ENCODE data around the gene ESF1.
"Not testable (repeated sequence)": the region's sequence is repeated elsewhere in the genome, so short reads cannot be mapped to it uniquely, and the experiment has no call there.

The ESF1 gene

DNA sequence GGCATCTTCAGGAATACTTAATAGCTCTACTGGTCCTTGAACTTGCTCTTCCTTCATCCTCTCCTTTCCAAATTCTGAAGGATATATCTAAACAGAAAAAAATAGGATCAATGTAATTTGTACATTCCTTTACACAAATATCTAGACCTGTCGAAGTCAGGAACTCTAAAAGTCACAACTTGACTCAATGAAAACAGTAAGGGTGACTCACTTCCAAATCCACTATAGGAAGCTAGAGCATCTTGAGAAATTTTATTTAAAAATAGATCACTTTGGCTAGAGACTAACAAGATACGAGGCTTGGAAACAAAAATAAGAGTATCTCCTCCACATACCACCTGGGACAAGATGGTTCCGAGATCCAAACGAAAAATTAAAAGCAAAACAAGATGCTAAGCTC is 12.2 kb downstream of the ESF1 start:
- no peaks in the 10 kb centered on the region for H3K4me1 ChIP-seq (ENCODE audit: insufficient read depth, poor library complexity, severe bottlenecking)
- no peak overlapping the region for H3K27ac ChIP-seq (ENCODE audit: poor library complexity, severe bottlenecking)
- peaks cover 96% of the 10 kb centered on the region for H3K36me3 ChIP-seq (ENCODE audit: low read depth)
- DNase-seq (ENCODE audit: low spot score) = no peak
- no peaks in the 10 kb centered on the region for H3K27me3 ChIP-seq (ENCODE audit: insufficient read depth, poor library complexity, severe bottlenecking)
- no peak overlapping the region for H3K4me3 ChIP-seq (ENCODE audit: severe bottlenecking)
- H3K9me3 ChIP-seq (ENCODE audit: severe bottlenecking) = no peaks in the 10 kb centered on the region
- TF ChIP-seq CTCF (IDR thresholded peaks at IDR 0.05; ENCODE audit: poor library complexity, severe bottlenecking) = no peak
- no peak for ATAC-seq (ENCODE audit: low read depth)

DNA sequence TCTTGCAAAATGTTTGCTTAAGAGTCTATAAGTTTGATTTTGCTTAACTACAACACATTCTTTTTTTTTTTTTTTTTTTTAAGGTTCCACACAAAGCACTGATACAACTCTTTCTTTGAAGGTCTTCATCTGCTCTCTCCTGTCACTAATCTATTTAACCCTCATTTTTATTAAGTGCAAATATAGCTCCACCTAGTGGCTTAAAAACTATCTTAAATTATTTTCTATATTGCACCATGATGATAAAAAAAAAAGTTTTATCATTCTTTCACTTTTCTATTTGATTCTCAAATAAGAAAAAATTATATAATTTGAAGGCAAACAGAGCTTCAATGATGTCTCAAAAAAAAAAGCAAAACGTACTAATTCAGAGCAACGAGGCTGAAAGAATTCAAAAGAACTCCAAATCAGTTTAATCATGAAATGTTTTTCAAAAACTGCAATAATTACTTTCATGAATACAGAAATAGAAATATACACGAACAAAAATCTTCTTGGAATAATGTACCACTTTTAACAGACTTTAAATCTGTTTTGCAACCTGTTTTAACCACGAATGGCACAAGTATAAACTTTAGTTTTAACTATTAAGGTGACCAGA is 12.8 kb downstream of the ESF1 start:
- no peak for ATAC-seq (ENCODE audit: low read depth)
- H3K4me3 ChIP-seq (ENCODE audit: severe bottlenecking) = no peak overlapping the region
- H3K4me1 ChIP-seq (ENCODE audit: insufficient read depth, poor library complexity, severe bottlenecking) = no peaks in the 10 kb centered on the region
- peaks cover 96% of the 10 kb centered on the region for H3K36me3 ChIP-seq (ENCODE audit: low read depth)
- no peaks in the 10 kb centered on the region for H3K27me3 ChIP-seq (ENCODE audit: insufficient read depth, poor library complexity, severe bottlenecking)
- peak; percentile 89 for TF ChIP-seq CTCF (IDR thresholded peaks at IDR 0.05; ENCODE audit: poor library complexity, severe bottlenecking)
- no peak overlapping the region for H3K27ac ChIP-seq (ENCODE audit: poor library complexity, severe bottlenecking)
- DNase-seq (ENCODE audit: low spot score) = no peak
- H3K9me3 ChIP-seq (ENCODE audit: severe bottlenecking) = no peaks in the 10 kb centered on the region

DNA sequence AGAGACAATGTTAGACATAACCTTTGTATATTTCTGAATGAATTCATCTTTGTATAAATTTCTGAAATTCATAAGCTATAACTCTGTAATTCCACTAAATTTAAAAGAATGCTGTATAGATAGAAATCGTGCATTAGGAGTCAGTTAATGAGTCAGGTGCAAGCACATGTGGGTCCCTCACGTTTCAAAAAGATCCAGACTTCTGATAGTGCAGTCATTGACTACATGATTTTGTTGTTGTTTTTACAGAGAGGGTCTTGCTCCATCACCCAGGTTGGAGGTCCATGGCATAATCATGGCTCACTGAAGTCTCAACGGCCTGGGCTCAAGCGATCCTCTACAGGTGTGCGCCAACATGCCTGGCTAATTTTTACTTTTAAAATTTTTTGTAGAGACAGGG is 14.6 kb downstream of the ESF1 start:
- Histone ChIP-seq H3K27me3 (ENCODE audit: insufficient read depth, poor library complexity, severe bottlenecking) (no peaks in the 10 kb centered on the region), H3K4me3 (ENCODE audit: severe bottlenecking) (no peak overlapping the region), H3K27ac (ENCODE audit: poor library complexity, severe bottlenecking) (no peak overlapping the region), H3K36me3 (ENCODE audit: low read depth) (peaks cover 96% of the 10 kb centered on the region), H3K9me3 (ENCODE audit: severe bottlenecking) (no peaks in the 10 kb centered on the region), H3K4me1 (ENCODE audit: insufficient read depth, poor library complexity, severe bottlenecking) (no peaks in the 10 kb centered on the region)
- DNase-seq (ENCODE audit: low spot score) = no peak
- TF ChIP-seq CTCF (IDR thresholded peaks at IDR 0.05; ENCODE audit: poor library complexity, severe bottlenecking) = no peak
- ATAC-seq (ENCODE audit: low read depth) = no peak

DNA sequence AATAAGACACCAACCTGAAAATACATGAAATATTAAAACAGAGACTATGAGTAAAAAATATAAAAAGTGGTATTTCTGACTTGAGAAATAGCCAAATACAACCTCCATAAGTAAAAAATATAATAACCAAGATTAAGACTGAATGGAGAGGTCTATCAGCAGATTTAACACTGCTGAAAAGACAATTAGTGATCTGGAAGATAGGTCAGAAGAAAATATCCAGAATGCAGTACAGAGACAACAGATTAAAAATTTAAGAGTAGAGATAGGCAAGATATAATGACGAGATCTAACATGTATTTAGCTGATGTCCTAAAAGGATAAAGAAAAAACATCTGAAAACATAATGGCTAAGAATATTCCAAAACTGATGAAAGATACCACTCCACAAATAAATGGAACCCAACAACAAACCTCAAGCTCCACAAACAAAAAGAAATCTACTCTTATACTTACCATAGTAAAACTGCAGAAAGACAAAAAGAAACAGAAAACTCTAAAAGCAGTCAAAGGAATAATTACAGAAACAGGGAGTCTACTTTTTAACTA is 18.8 kb downstream of the ESF1 start:
- Histone ChIP-seq H3K27ac (ENCODE audit: poor library complexity, severe bottlenecking) (no peak overlapping the region), H3K36me3 (ENCODE audit: low read depth) (peaks cover 93% of the 10 kb centered on the region), H3K27me3 (ENCODE audit: insufficient read depth, poor library complexity, severe bottlenecking) (no peaks in the 10 kb centered on the region), H3K9me3 (ENCODE audit: severe bottlenecking) (no peaks in the 10 kb centered on the region), H3K4me3 (ENCODE audit: severe bottlenecking) (no peak overlapping the region), H3K4me1 (ENCODE audit: insufficient read depth, poor library complexity, severe bottlenecking) (no peaks in the 10 kb centered on the region)
- no peak for TF ChIP-seq CTCF (IDR thresholded peaks at IDR 0.05; ENCODE audit: poor library complexity, severe bottlenecking)
- DNase-seq (ENCODE audit: low spot score) (no peak), ATAC-seq (ENCODE audit: low read depth) (no peak)

DNA sequence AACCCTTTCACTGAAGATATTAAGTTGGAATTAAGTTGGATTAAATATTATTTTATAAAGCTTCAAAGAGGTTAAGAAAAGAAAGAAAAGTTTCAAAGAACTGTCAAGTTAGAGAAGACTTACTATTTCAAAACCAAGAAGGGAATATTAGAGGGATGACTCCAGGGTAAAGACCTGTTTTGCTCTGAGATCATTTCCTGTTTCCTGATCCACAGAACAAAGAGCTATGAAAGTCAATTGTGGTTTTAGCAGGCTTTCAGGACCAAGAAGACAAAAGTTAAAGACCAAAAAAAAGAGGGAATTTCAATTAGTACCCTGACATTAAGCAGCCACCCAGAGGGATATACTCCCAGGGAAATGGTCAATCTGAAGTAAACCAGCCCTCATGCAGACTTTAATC is 19.4 kb downstream of the ESF1 start:
- H3K4me3 ChIP-seq (ENCODE audit: severe bottlenecking) = no peak overlapping the region
- TF ChIP-seq CTCF (IDR thresholded peaks at IDR 0.05; ENCODE audit: poor library complexity, severe bottlenecking) = no peak
- H3K27me3 ChIP-seq (ENCODE audit: insufficient read depth, poor library complexity, severe bottlenecking) = no peaks in the 10 kb centered on the region
- DNase-seq (ENCODE audit: low spot score) (no peak), ATAC-seq (ENCODE audit: low read depth) (no peak)
- peaks cover 87% of the 10 kb centered on the region for H3K36me3 ChIP-seq (ENCODE audit: low read depth)
- H3K9me3 ChIP-seq (ENCODE audit: severe bottlenecking) = no peaks in the 10 kb centered on the region
- H3K27ac ChIP-seq (ENCODE audit: poor library complexity, severe bottlenecking) = no peak overlapping the region
- H3K4me1 ChIP-seq (ENCODE audit: insufficient read depth, poor library complexity, severe bottlenecking) = no peaks in the 10 kb centered on the region

DNA sequence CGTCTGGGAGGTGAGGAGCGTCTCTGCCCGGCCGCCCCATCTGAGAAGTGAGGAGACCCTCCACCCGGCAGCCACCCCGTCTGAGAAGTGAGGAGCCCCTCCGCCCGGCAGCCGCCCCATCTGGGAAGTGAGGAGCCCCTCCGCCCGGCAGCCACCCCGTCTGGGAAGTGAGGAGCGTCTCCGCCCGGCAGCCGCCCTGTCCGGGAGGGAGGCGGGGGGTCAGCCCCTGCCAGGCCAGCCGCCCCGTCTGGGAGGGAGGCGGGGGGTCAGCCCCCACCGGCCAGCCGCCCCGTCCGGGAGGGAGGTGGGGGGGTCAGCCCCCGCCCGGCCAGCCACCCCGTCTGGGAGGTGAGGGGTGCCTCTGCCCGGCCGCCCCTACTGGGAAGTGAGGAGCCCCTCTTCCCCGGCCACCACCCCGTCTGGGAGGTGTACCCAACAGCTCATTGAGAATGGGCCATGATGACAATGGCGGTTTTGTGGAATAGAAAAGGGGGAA is 24.2 kb downstream of the ESF1 start:
- not testable (repeated sequence) for ATAC-seq (ENCODE audit: low read depth); H3K4me1 ChIP-seq (ENCODE audit: insufficient read depth, poor library complexity, severe bottlenecking); H3K27me3 ChIP-seq (ENCODE audit: insufficient read depth, poor library complexity, severe bottlenecking); DNase-seq (ENCODE audit: low spot score); H3K4me3 ChIP-seq (ENCODE audit: severe bottlenecking); H3K27ac ChIP-seq (ENCODE audit: poor library complexity, severe bottlenecking); H3K9me3 ChIP-seq (ENCODE audit: severe bottlenecking)
- H3K36me3 ChIP-seq (ENCODE audit: low read depth) = peaks cover 86% of the 10 kb centered on the region
